PC-9 (cell line): ENCODE results near the gene RNF212. TPM values are rescaled to one million over a fixed set of nuclear protein-coding genes. Genes with fewer than 3 reads are reported as not detected.

Experiments used
- BruUV-seq: library from RNA; stranded (reverse); fragments of 400-500 nt; replicated peaks from 2 replicates; lab custom pipeline; 2021; lab: Mats Ljungman, UMichigan
- CTCF ChIA-PET: fragments of 300-600 bp; sonication (Branson Sonifier 250); formaldehyde crosslinking; loops from one replicate; lab custom pipeline; 2022; ENCODE audit warnings: antibody characterized with exemption; lab: Charles Lee
- POLR2A ChIA-PET: fragments of 300-600 bp; sonication (Branson Sonifier 250); formaldehyde crosslinking; loops from one replicate; lab custom pipeline; 2022; ENCODE audit warnings: antibody characterized with exemption; ENCODE audit not compliant: unreplicated experiment; lab: Charles Lee
- DNase-seq, 2 experiments: peaks; one replicate each; pipeline versions ENCODE4 v3.0.0 to v3.0.0-alpha.2; 2015 to 2022; ENCODE audit warnings: mixed read lengths in 1 of 2
- H2AFZ ChIP-seq: fragments of 200-600 bp; sonication (generic); 2 replicates; pipeline ENCODE4 v1.8.1; 2017; ENCODE audit warnings: antibody characterized with exemption
- H3F3A ChIP-seq: fragments of 200-600 bp; sonication (generic); 2 replicates; pipeline ENCODE4 v1.8.1; 2017; ENCODE audit warnings: antibody characterized with exemption, mild to moderate bottlenecking, low read depth; ENCODE audit not compliant: insufficient read depth
- H3K27ac ChIP-seq: fragments of 200-600 bp; sonication (generic); 2 replicates; pipeline ENCODE4 v1.6.1; 2016; ENCODE audit warnings: mixed run types
- H3K27me3 ChIP-seq: fragments of 200-600 bp; sonication (generic); 2 replicates; pipeline ENCODE4 v1.6.1; 2016; ENCODE audit warnings: low read depth, mixed run types; ENCODE audit not compliant: insufficient read depth
- H3K36me3 ChIP-seq: fragments of 200-600 bp; sonication (generic); 2 replicates; pipeline ENCODE4 v1.6.1; 2016; ENCODE audit warnings: low read depth, mixed run types
- H3K4me1 ChIP-seq: fragments of 200-600 bp; sonication (generic); replicated peaks from 2 replicates; pipeline ENCODE4 v1.6.1; 2016; ENCODE audit warnings: mixed run types; ENCODE audit not compliant: insufficient read depth
- H3K4me2 ChIP-seq: fragments of 200-600 bp; sonication (generic); 2 replicates; pipeline ENCODE4 v1.6.1; 2017; ENCODE audit warnings: mixed run types
- H3K4me3 ChIP-seq: fragments of 200-600 bp; sonication (generic); 2 replicates; pipeline ENCODE4 v1.6.1; 2016; ENCODE audit warnings: mixed run types
- H3K79me2 ChIP-seq: fragments of 200-600 bp; sonication (generic); 2 replicates; pipeline ENCODE4 v1.6.1; 2017; ENCODE audit warnings: low read depth, mixed run types
- H3K9me2 ChIP-seq: fragments of 200-600 bp; sonication (generic); 2 replicates; pipeline ENCODE4 v1.8.1; 2017; ENCODE audit warnings: mild to moderate bottlenecking; ENCODE audit not compliant: insufficient read depth
- H3K9me3 ChIP-seq: fragments of 200-600 bp; sonication (generic); 2 replicates; pipeline ENCODE4 v1.8.1; 2016; ENCODE audit warnings: low read depth; ENCODE audit not compliant: insufficient read depth
- H4K20me1 ChIP-seq: fragments of 200-600 bp; sonication (generic); 2 replicates; pipeline ENCODE4 v1.8.1; 2017; ENCODE audit not compliant: insufficient read depth
- CTCF ChIP-seq: fragments of 200-600 bp; sonication (generic); conservative IDR thresholded peaks from 2 replicates; pipeline ENCODE4 v1.6.1; 2017; ENCODE audit warnings: mixed run types, antibody characterized with exemption, mild to moderate bottlenecking, moderate library complexity
- EZH2 ChIP-seq: fragments of 200-600 bp; sonication (generic); IDR thresholded peaks from 2 replicates; pipeline ENCODE4 v1.8.0; 2017; ENCODE audit warnings: antibody characterized with exemption, low read depth
- intact Hi-C: fragments of 100-400 bp; cut with micrococcal nuclease; formaldehyde crosslinking; loops from one replicate; pipeline ENCODE4 v1.10.0; 2022; ENCODE audit not compliant: unreplicated experiment
- total RNA-seq: library from RNA; stranded (reverse); gene quantifications from 2 replicates; pipeline ENCODE4 v1.2.3, GENCODE V29; 2021

The RNF212 gene
- total RNA-seq, 1 experiment from 2014 or later, result 4.2 TPM

GRCh38 chr4:1045595-1046201 is 67.7 kb downstream of the RNF212 start:
- no peak overlapping the region for H3K4me3 ChIP-seq
- no peaks in the 10 kb centered on the region for H3K36me3 ChIP-seq
- no peaks in the 10 kb centered on the region for H4K20me1 ChIP-seq
- H3K27me3 ChIP-seq, result peaks cover 17% of the 10 kb centered on the region; the same call in 1 of the 2 replicates
- peaks cover 18% of the 10 kb centered on the region; the same call in 1 of the 2 replicates for H3F3A ChIP-seq
- H3K79me2 ChIP-seq, result no peaks in the 10 kb centered on the region
- no peak for DNase-seq
- POLR2A ChIA-PET, result no interaction called here
- H3K27ac ChIP-seq, result no peak overlapping the region
- CTCF ChIA-PET, result no interaction called here
- H3K9me3 ChIP-seq, result no peaks in the 10 kb centered on the region
- no peaks in the 10 kb centered on the region for H3K9me2 ChIP-seq
- no TSS peak for BruUV-seq
- H2AFZ ChIP-seq, result no peak overlapping the region
- TF ChIP-seq EZH2 (no peak), CTCF (no peak)
- H3K4me2 ChIP-seq, result peak overlapping the region; percentile 64
- H3K4me1 ChIP-seq, result peaks cover 34% of the 10 kb centered on the region
- intact Hi-C loops, result loop anchor here (10.0 kb wide), 1 partner anchor 289 kb away; no protein-coding TSS in a partner anchor

GRCh38 chr4:1045193-1045594 is 68.2 kb downstream of the RNF212 start:
- ChIA-PET POLR2A (no interaction called here), CTCF (no interaction called here)
- Histone ChIP-seq H3K4me3 (no peak overlapping the region), H3F3A (peaks cover 21% of the 10 kb centered on the region; the same call in 1 of the 2 replicates), H3K79me2 (no peaks in the 10 kb centered on the region), H2AFZ (no peak overlapping the region), H4K20me1 (no peaks in the 10 kb centered on the region), H3K9me3 (no peaks in the 10 kb centered on the region), H3K36me3 (no peaks in the 10 kb centered on the region), H3K4me1 (peaks cover 35% of the 10 kb centered on the region), H3K9me2 (no peaks in the 10 kb centered on the region), H3K27me3 (peaks cover 13% of the 10 kb centered on the region; the same call in 1 of the 2 replicates), H3K4me2 (peak overlapping the region; percentile 64), H3K27ac (no peak overlapping the region)
- no peak for DNase-seq
- no TSS peak for BruUV-seq
- intact Hi-C loops, result loop anchor here (10.0 kb wide), 1 partner anchor 290 kb away; no protein-coding TSS in a partner anchor
- no peak for TF ChIP-seq EZH2
- TF ChIP-seq CTCF, result no peak

- no TSS peak for BruUV-seq
- intact Hi-C loops, result loop anchor here (5.0 to 10.0 kb wide), 4 partner anchors 38 to 290 kb away; partner anchors contain the start of gene CTBP1
- POLR2A ChIA-PET, result interaction anchor here (0.6 kb wide), 1 partner anchor 34 kb away, joined by 12 read pairs; no protein-coding TSS in a partner anchor
- no peak for DNase-seq
- peaks cover 8% of the 10 kb centered on the region; the same call in 1 of the 2 replicates for H3K27me3 ChIP-seq
- H3K4me2 ChIP-seq, result peak overlapping the region; percentile 80
- no peak overlapping the region for H3K4me3 ChIP-seq
- peaks cover 26% of the 10 kb centered on the region; the same call in 1 of the 2 replicates for H3F3A ChIP-seq
- H3K36me3 ChIP-seq, result no peaks in the 10 kb centered on the region
- no peaks in the 10 kb centered on the region for H3K9me2 ChIP-seq
- H2AFZ ChIP-seq, result no peak overlapping the region
- CTCF ChIA-PET, result no interaction called here
- H3K79me2 ChIP-seq, result no peaks in the 10 kb centered on the region
- H3K27ac ChIP-seq, result no peak overlapping the region; the same call in 1 of the 2 replicates
- no peaks in the 10 kb centered on the region for H3K9me3 ChIP-seq
- H4K20me1 ChIP-seq, result no peaks in the 10 kb centered on the region
- TF ChIP-seq CTCF (no peak), EZH2 (no peak)
- peaks cover 41% of the 10 kb centered on the region for H3K4me1 ChIP-seq
Observed at GRCh38 chr4:1044469-1045192, 68.7 kb downstream of the RNF212 start.
